Inflammatory macrophage (primary cell): ENCODE data around the gene DUSP11.
"Not testable (repeated sequence)": the region's sequence is repeated elsewhere in the genome, so short reads cannot be mapped to it uniquely, and the experiment has no call there.

ENCODE experiments used
- DNase-seq, 2 donors: peaks; one replicate each; pipeline ENCODE4 v3.0.0-alpha.2; 2020 to 2022

The DUSP11 gene

GRCh38 chr2:73770725-73771124 lies 9.2 kb downstream of the DUSP11 start:
- DNase-seq: no peak

GRCh38 chr2:73766994-73767393 lies 12.9 kb downstream of the DUSP11 start:
- no peak for DNase-seq

- DNase-seq: no peak
Measured at GRCh38 chr2:73766349-73766748, 13.6 kb downstream of the DUSP11 start.

DNA sequence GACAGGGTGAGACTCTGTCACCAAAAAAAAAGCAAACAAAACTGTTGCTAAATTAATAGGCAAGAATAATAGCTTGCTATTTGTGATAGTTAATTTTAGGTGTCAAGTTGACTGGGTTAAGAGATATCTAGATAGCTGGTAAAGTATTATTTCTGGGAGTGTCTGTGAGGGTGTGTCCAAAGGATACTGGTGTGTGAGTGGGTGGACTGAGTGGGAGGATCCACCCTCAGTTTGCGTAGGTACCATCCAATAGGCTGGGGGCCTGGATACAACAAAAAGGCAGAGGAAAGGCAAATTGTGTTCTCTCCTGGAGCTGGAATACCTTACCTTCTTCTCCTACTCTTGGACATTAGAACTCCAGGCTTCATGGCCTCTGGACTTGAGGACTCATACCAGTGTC lies 15.0 kb downstream of the DUSP11 start:
- no peak for DNase-seq

DNA sequence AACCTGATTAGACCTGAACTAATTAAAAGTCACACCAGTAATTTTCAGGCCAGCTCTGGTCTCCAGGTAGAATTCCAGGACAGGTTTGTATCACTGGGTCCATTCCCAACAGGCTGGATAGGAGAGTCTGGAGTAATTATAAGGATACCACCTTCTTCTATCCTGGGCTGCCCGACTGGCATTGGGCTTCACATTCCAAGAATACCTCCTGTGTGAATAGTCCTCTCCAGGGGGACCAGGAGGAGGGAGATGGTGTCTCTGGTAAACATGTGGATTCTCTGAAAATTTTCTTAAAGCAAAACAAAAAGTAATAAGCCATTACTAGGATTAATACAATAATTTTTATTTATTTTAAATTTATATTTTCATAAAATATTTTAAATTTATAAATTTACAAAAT lies 17.3 kb downstream of the DUSP11 start:
- DNase-seq: no peak

DNA sequence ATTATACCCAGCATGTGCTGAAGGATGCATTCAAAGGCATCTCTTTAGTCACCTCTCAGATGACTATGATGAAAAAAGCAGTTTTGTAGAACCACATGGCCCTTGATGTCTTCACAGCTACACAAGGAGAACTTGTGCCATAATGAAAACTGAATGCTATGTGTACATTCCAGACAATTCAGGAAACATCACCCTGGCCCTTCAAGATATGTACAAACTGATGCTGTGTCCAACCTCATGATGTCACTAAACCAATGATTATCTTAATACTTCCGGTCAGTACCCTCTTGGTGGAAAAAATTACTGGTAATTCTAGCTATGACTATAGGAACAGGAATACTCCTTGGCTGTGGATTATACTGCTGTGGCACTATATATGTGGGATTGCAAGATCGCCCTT lies 20.0 kb downstream of the DUSP11 start:
- no peak for DNase-seq

DNA sequence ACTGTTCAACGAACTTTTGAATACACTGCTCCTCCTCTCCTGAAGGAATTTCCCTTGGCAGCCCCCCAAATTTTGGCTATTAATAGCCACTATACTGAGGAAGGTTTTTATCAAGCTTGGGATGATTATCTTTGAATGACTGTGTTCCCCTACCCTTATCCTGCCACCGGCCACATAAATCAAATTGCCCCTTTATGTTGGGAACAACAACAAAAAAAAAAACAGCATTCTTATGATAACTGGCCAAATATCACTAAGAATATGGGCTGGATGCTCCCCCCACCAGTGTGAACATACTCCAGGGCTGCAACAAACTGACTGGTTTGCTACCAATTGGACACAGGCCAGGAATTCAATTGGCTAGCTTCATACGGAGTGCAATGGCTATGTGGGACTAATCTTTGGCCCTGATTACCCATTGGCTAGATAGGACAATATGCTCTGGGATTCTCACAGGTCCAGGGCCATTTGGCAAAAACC lies 20.6 kb downstream of the DUSP11 start:
- no peak for DNase-seq

DNA sequence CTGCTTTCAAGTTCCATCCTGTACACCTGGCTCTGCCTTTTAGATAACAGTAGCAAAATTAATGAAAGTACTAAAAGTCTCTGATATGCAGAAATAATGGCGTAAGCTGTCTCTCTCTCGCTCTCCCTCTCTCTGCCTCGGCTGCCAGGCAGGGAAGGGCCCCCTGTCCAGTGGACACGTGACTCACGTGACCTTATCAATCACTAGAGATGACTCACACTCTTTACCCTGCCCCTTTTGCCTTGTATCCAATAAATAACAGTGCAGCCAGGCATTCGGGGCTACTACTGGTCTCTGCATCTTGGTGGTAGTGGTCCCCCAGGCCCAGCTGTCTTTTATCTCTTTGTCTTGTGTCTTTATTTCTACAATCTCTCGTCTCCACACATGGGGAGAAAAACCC lies 25.6 kb downstream of the DUSP11 start:
- not testable (repeated sequence) for DNase-seq

- DNase-seq: peak; percentile 50 to 51
Measured at GRCh38 chr2:73749314-73749713, 30.6 kb downstream of the DUSP11 start.

GRCh38 chr2:73746877-73747208 lies 33.1 kb downstream of the DUSP11 start:
- no peak for DNase-seq

GRCh38 chr2:73746015-73746876 lies 33.7 kb downstream of the DUSP11 start:
- DNase-seq: no peak

GRCh38 chr2:73740767-73741166 lies 39.1 kb downstream of the DUSP11 start:
- DNase-seq: no peak

DNA sequence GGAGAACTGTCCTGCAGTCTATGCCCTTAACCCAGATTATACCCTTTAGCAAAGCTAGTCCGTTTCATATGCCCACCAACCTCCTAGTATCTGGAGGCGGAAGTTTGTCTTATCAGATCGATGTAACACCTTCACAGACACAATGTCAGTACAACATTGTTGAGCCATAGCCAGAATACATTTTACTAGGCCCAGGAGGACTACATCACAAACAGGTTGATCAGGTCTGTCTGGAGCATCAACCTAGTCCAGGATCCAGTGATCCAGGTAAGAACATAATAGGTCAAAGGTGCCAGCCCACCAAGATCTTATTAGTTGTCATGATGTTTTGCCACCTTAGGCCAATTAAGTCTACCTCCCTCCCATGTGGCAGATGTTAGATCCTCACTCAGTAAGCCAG lies 40.8 kb downstream of the DUSP11 start:
- DNase-seq: no peak

DNA sequence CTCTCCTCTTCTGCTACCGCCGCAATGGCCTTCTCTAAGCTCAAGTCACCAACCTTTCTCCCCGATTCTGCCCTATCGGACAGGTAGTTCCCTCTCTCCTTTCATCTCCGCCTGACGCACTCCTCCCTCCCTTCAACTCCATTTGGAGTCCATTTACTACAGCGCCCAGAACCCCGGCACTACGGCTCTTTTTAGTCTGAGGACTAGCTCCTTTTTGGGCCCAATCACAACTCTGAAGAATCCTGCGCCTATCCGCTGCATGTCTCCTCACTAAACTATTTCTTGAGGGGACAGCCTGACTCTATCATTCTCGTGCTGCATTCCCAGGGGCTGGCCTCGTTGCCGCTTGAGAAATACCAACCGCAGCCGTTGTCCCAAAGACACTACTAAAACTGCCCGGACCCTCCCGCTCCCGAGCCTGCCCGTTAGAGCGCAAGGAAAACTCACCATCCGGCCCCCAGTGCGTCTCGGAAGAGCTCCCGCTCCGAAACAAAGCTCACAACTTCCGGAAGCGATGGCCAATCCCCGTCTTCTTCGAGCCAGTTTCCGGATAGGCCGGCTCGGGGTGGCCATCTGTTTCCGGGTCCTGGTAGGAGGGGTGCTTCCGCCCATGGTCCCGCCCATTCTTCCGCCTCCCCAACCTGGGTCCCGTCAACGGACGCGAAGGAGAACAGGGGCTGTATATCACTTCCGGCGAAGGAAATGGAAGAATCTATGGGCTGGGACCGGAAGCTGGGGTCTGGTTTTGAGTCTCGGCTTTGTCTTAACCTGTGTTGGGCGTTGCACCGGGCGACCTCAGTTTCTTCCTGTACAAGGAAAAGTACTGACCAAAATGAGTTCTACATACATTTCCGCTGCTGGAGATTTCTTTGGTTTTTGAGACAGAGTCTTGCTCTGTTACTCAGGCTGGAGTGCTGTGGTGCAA lies 42.8 kb downstream of the DUSP11 start, which contains the start of gene TPRKB:
Gene TPRKB (minus strand): TSS at position 491 of the 925 bp plus-strand sequence. CDS start 2,776 bp downstream, outside the sequence.
- DNase-seq: peak; percentile 98

DNA sequence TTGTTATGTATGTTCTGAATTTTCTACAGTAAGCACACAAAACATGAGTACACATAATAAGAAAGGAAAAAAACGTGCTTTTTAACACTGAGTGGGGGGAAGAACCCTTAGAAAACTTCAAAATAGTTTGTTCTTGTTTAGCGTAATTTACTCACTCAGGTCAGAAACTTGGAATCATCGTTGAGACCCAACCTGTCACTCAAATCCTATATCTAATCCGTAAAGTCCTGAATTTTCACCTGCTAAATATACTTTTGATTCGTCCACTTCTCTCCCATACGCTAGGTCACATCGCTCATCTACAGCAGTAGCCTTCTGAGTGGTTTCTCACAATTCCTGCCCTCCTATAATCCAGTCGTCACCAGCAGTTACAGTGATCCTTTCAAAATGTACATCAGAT lies 43.5 kb downstream of the DUSP11 start:
- DNase-seq: no peak

DNA sequence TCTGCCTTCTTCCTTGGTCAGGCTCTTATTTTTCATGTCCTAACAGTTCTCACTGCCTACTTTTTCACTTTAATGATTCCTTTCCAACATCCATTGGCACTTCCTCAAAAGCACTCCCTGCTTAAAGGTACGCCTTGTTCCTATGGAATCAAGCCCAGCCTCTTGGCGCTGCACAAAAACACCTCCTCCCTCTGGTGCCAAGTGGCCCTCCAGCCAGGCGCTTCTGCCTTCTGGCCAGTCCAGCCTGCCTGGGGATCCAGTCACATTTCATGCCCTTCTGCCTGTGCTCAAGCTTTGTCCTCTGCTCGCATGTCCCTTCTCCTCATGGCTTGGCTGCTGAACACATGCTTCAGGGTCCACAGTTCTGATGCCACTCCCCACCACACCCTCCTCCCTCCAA lies 49.1 kb downstream of the DUSP11 start:
- DNase-seq: no peak

DNA sequence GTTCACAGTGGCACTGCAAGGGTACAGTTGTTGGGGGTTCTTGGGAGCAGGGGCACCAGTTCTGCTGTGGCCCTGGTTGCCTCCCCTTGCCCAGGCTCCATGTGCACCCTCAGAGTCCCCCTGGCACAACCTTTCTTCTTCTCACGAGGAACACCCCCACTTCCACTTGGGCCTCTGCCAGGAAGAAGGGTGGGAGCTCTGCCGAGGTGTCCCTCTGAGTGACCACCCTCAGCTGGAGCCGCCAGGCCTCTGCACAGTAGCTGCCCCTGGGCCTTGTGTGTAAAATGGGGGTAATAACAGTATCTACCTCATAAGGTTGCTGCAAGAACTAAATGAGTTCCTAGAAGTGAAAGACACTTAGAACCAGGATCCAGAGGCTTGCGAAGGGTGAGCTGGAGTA lies 51.2 kb downstream of the DUSP11 start:
- no peak for DNase-seq

DNA sequence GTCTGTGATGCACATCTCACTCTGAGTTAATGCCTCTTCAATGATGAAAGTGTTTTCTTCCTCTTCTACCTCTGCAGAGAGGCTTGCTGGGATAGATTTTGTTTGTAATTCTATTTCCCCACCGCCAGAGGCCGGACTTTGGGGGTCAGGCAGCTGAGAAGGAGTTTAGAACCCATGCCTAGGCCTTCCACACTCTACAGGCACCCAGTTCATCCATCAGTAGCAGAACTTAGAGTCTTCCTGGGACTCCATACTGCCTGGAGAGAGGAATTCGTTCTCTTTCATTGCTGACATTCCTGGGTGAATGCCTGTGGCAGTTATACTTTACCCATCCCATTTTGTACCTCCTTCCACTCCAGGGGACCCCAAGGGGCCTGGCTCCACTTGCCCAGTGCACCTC lies 51.9 kb downstream of the DUSP11 start:
- DNase-seq: no peak

DNA sequence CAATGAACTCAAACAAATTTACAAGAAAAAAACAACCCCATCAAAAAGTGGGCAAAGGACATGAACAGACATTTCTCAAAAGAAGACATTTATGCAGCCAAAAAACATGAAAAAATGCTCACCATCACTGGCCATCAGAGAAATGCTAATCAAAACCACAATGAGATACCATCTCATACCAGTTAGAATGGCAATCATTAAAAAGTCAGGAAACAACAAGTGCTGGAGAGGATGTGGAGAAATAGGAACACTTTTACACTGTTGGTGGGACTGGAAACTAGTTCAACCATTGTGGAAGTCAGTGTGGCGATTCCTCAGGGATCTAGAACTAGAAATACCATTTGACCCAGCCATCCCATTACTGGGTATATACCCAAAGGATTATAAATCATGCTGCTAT lies 53.2 kb downstream of the DUSP11 start:
- not testable (repeated sequence) for DNase-seq

- DNase-seq: no peak
Measured at GRCh38 chr2:73718851-73719621, 60.9 kb downstream of the DUSP11 start.

GRCh38 chr2:73718421-73718820 lies 61.5 kb downstream of the DUSP11 start:
- DNase-seq: no peak

- not testable (repeated sequence) for DNase-seq
Measured at GRCh38 chr2:73717695-73718094, 62.2 kb downstream of the DUSP11 start.

DNA sequence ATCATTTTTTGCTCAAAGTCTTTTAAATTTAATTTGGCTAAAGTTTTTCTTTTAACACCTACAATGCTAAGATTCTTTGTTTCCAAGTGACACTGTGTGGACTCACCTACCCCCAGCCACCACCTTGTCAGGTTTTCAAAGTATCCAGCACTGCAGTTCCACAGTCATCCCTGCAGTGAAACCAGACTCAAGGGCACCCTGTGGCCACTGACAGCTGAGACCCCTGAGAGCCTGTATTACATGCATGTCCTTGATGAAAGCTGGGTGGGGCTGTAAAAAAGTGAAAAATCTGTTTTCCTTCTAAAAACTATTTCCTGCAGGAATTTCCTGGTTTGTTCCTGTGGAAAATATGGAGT lies 62.7 kb downstream of the DUSP11 start:
- no peak for DNase-seq
